ENCODE results near the gene CAPN14.

The CAPN14 gene

GRCh38 chr2:31259075-31259474 is 41.8 kb upstream of the CAPN14 start:
- no peak for DNase-seq (ENCODE audit: low read depth, low spot score)
- ChIA-PET POLR2A (no interaction called here), CTCF (interaction anchor here (1.2 kb wide), 1 partner anchor 9 kb away, joined by 3 read pairs; no protein-coding TSS in a partner anchor)
- no peak for TF ChIP-seq CTCF (IDR thresholded peaks at IDR 0.05; ENCODE audit: insufficient read depth, low read length, missing control alignments)
- H3K4me3 ChIP-seq (ENCODE audit: low read depth, low read length) = no peak overlapping the region

DNA sequence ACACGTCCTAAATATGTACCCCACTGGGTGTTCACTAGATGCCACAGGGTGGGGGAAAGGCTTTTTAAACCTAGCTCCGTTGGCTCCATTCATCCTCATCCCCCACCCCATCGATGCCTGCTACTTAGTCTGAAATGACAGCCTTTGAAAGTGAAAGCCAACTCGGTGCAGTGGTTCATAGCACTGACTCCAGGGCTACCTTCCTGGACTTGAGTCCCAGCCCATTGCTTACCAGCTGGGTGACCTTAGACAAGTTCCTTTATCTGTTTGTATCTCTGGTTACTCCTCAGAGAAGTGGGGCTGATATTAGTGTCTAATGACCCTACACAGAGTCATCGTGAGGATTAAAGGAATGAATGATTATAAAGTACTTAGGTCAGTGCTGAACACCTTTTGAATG is 41.0 kb upstream of the CAPN14 start:
- no peak for DNase-seq (ENCODE audit: low read depth, low spot score)
- ChIA-PET CTCF (interaction anchor here (0.7 kb wide), 1 partner anchor 21 kb away, joined by 3 read pairs; no protein-coding TSS in a partner anchor), POLR2A (no interaction called here)
- no peak for TF ChIP-seq CTCF (IDR thresholded peaks at IDR 0.05; ENCODE audit: insufficient read depth, low read length, missing control alignments)
- H3K4me3 ChIP-seq (ENCODE audit: low read depth, low read length) = no peak overlapping the region

GRCh38 chr2:31256611-31257382 is 39.5 kb upstream of the CAPN14 start:
- TF ChIP-seq CTCF (IDR thresholded peaks at IDR 0.05; ENCODE audit: insufficient read depth, low read length, missing control alignments) = no peak
- no peak for DNase-seq (ENCODE audit: low read depth, low spot score)
- CTCF ChIA-PET = interaction anchor here (1.3 kb wide), 1 partner anchor 77 kb away, joined by 3 read pairs; no protein-coding TSS in a partner anchor
- POLR2A ChIA-PET = no interaction called here
- no peak overlapping the region for H3K4me3 ChIP-seq (ENCODE audit: low read depth, low read length)

DNA sequence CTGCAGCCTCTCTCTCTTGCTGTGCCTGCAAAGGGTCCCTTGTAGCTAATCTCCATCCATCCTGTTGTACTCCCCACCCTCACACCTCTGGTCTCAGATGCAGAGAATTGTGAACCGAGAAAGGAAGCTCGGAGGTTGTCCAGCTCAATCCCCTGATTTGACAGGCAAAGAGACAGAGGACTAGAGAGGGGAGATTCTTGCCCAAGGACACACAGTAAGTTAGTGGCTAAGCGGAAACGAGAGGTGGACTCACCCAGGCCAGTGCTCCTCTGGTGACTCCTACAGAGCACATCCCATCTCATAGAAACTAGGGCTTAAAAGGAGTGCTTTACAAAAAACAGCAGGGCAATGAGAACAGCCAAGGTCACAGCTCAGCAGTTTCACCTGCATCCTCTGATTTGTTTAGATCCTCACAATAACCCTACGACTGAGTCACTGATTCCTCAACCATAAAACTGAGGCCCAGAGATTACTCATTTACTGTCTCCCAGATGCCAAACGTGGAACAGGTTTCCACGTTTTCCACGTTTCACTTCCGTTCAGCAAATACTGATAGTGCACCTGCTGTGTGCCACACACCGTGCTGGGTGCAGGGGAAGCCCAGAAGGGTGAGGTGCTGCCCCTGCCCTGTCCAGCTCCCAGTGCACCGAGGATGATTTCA is 38.7 kb upstream of the CAPN14 start:
- no peak overlapping the region for H3K4me3 ChIP-seq (ENCODE audit: low read depth, low read length)
- ChIA-PET CTCF (no interaction called here), POLR2A (no interaction called here)
- no peak for DNase-seq (ENCODE audit: low read depth, low spot score)
- TF ChIP-seq CTCF (IDR thresholded peaks at IDR 0.05; ENCODE audit: insufficient read depth, low read length, missing control alignments) = no peak

DNA sequence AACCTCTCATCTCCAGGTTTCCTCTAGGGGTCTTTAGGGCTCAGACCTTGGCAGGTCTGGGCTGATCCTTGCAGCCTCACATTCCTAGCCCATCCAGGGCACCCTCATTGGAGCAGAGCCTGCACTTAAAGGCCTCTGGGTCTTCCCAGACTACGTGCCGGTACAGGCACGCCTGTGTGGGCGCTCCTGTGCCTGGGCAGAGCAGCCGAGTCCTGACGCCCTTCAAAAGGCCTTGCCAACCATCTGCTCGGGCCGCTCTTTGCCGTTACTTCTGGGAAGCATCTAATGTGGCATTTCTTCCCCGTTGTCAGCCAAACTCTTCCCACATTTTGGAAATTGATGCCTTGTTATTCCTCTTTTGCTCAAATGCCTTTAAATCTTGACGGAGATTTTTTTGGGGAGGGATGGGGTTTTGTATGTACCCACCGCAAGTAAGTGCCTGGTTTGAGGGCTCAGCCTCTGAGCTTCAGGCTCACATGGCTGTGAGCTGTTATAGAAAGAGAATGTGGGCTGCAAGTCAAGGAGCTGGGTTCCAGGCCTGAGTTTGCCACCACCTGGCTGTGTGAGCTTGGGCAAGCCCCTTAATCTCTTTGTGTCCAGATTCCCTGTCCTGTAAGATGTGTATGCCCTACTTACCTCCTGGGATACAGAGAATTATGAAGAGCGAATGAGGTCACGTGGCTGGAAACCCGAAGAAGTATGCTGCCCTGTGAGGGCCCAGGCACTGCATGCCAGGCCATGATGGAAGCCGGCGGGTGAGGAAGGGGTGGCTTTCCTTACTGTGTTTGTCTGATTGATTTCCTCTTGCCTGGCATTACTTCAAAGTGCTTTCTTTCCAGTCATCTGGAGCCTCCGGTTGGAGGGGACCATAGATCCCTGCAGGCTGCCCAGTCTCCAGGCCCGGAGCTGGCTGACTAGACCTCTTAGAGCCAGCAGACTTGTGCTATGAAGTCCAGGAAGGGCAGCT is 37.2 kb upstream of the CAPN14 start:
- CTCF ChIA-PET = interaction anchor here (1.1 to 1.6 kb wide), 4 partner anchors 14 to 79 kb away, joined by 3 to 5 read pairs (median 3); no protein-coding TSS in a partner anchor
- no peak overlapping the region for H3K4me3 ChIP-seq (ENCODE audit: low read depth, low read length)
- DNase-seq (ENCODE audit: low read depth, low spot score) = no peak
- POLR2A ChIA-PET = no interaction called here
- no peak for TF ChIP-seq CTCF (IDR thresholded peaks at IDR 0.05; ENCODE audit: insufficient read depth, low read length, missing control alignments)
